K562 (cell line): ENCODE measurements around the gene TUBD1. TPM values are rescaled to one million over a fixed set of nuclear protein-coding genes. Genes with fewer than 3 reads are reported as not detected.
A peak's percentile ranks its signal among the peaks of the same experiment; 100 is the strongest.

Source experiments
- HMBOX1 ChIP-seq: sonication (generic); IDR thresholded peaks from 2 replicates; pipeline ENCODE4 v1.6.1; 2016
- HMGXB4 ChIP-seq: sonication (generic); formaldehyde crosslinking; IDR thresholded peaks from 2 replicates; pipeline ENCODE4 v1.8.1; 2023; ENCODE audit warnings: mild to moderate bottlenecking, missing genetic modification reagents
- HOMEZ ChIP-seq: fragments of 250-450 bp; sonication (Bioruptor Pico); IDR thresholded peaks from 2 replicates; pipeline ENCODE4 v1.4.0; 2020; ENCODE audit warnings: mild to moderate bottlenecking, moderate library complexity
- MXI1 ChIP-seq: IDR thresholded peaks from 2 replicates; pipeline ENCODE4 v1.6.1; 2011; ENCODE audit warnings: low read depth, mild to moderate bottlenecking, improper control_type of control experiment, low read length
- RERE ChIP-seq: sonication (generic); formaldehyde crosslinking; IDR thresholded peaks from 2 replicates; pipeline ENCODE4 v1.8.0; 2023; ENCODE audit warnings: missing genetic modification reagents, mild to moderate bottlenecking, borderline replicate concordance
- SNAPC5 ChIP-seq: fragments of 250-450 bp; sonication (Bioruptor Pico); IDR thresholded peaks from 2 replicates; pipeline ENCODE4 v1.8.0; 2021; ENCODE audit warnings: moderate library complexity, mild to moderate bottlenecking, inconsistent platforms
- WHSC1 ChIP-seq: IDR thresholded peaks from one replicate; pipeline ENCODE4 v1.6.1; 2012; ENCODE audit warnings: low read length, control low read depth, inconsistent platforms
- ZBTB7A ChIP-seq: IDR thresholded peaks from 2 replicates; pipeline ENCODE4 v1.6.1; 2011; ENCODE audit warnings: low read depth, mild to moderate bottlenecking, low read length, moderate library complexity, borderline replicate concordance; ENCODE audit not compliant: control insufficient read depth
- ZKSCAN8 ChIP-seq: fragments of 200-800 bp; sonication (Bioruptor generic); IDR thresholded peaks from 2 replicates; pipeline ENCODE4 v1.6.1; 2016; ENCODE audit warnings: missing genetic modification characterization, missing compliant biosample characterization
- ZNF263 ChIP-seq: sonication (generic); formaldehyde crosslinking; IDR thresholded peaks from 2 replicates; pipeline ENCODE4 v1.8.0; 2022; ENCODE audit warnings: mild to moderate bottlenecking, missing genetic modification reagents, borderline replicate concordance
- ZNF277 ChIP-seq: fragments of 250-450 bp; sonication (Bioruptor Pico); IDR thresholded peaks from 2 replicates; pipeline ENCODE4 v1.8.0; 2022; ENCODE audit warnings: inconsistent platforms, mild to moderate bottlenecking, moderate library complexity, borderline replicate concordance
- ZNF398 ChIP-seq: fragments of 250-450 bp; sonication (Bioruptor Pico); IDR thresholded peaks from 2 replicates; pipeline ENCODE4 v1.8.0; 2021; ENCODE audit warnings: moderate library complexity, mild to moderate bottlenecking, inconsistent platforms
- polyA plus RNA-seq, 8 experiments: library from polyadenylated mRNA; depleted of rRNA in 4 of 8; stranded (reverse) in 5 of 8; unstranded in 3 of 8; fragments of >200 nt; fragmentation: Nextera tagmentation in 2 of 8; fragmentation: Illumina TruSeq in 1 of 8; extraction: Ambion mirVana in 2 of 8; extraction: Trizol in 1 of 8; gene quantifications; 2 replicates each; pipeline versions ENCODE4 v1.2.1 to v1.2.3, GENCODE V29; 2011 to 2014; ENCODE audit warnings: inconsistent platforms in 1 of 8, missing spikeins in 1 of 8
- total RNA-seq, 7 experiments: library from RNA; depleted of rRNA in 6 of 7; stranded (reverse); fragments of >200 nt in 6 of 7; fragmentation: Illumina TruSeq in 2 of 7; extraction: Trizol in 2 of 7; gene quantifications; 2 replicates each; pipeline versions ENCODE4 v1.2.1 to v1.2.3, GENCODE V29; 2011 to 2021; ENCODE audit warnings: low replicate concordance in 1 of 7

The TUBD1 gene
- total and polyA plus RNA-seq, 9 of the 15 experiments (the other 6 are each of a cell fraction or from before 2014, with no cell fraction given), result 10.8 to 35.3 (median 17.9) TPM

GRCh38 chr17:59837308-59838051 lies 55.3 kb downstream of the TUBD1 start (continued):
- TF ChIP-seq ZBTB7A, result no peak
- peak; percentile 98 for TF ChIP-seq HMBOX1
- 0 out of 2 replicates have a peak, but pooled peaks have one; percentile 8 for TF ChIP-seq ZNF263 (CRISPR knock-in tag)
- TF ChIP-seq SNAPC5, result no peak
- TF ChIP-seq ZNF277 (CRISPR knock-in tag), result no peak
- peak; percentile 58 for TF ChIP-seq ZKSCAN8 (CRISPR knock-in tag)
- TF ChIP-seq WHSC1, result no peak
- TF ChIP-seq MXI1, result no peak; the same call in 1 of the 2 replicates
- TF ChIP-seq HOMEZ, result no peak
- no peak for TF ChIP-seq HMGXB4 (CRISPR knock-in tag)
- TF ChIP-seq RERE, result no peak
- no peak for TF ChIP-seq ZNF398 (CRISPR knock-in tag)
